MCF 10A (cell line): ENCODE results near the gene LCN9. TPM values are rescaled to one million over a fixed set of nuclear protein-coding genes. Genes with fewer than 3 reads are reported as not detected.

Source experiments
- BruUV-seq: library from RNA; stranded (reverse); fragments of 400-500 nt; replicated peaks from 2 replicates; lab custom pipeline; 2021; lab: Mats Ljungman, UMichigan
- CTCF ChIA-PET: fragments of 300-600 bp; sonication (Branson Sonifier 250); formaldehyde crosslinking; extraction: SDS; loops from one replicate; lab custom pipeline; 2021; ENCODE audit warnings: antibody characterized with exemption, inconsistent platforms; lab: Yijun Ruan, JAX
- POLR2A ChIA-PET: fragments of 300-600, 350-650 bp; sonication (Branson Sonifier 250); formaldehyde crosslinking; extraction: SDS; loops from one replicate; lab custom pipeline; 2020; ENCODE audit warnings: antibody characterized with exemption, inconsistent platforms; lab: Yijun Ruan, JAX
- DNase-seq: peaks from one replicate; pipeline ENCODE4 v3.0.0-alpha.2; 2018; ENCODE audit not compliant: unreplicated experiment
- H3K27ac Mint-ChIP-seq: one replicate; pipeline ENCODE4 v1.8.0; 2022; ENCODE audit warnings: mild to moderate bottlenecking, low read depth, mixed read lengths; ENCODE audit not compliant: unreplicated experiment
- H3K27me3 Mint-ChIP-seq: one replicate; pipeline ENCODE4 v1.8.0; 2022; ENCODE audit warnings: mixed read lengths; ENCODE audit not compliant: insufficient read depth, unreplicated experiment
- H3K36me3 Mint-ChIP-seq: one replicate; pipeline ENCODE4 v1.8.0; 2022; ENCODE audit warnings: mild to moderate bottlenecking, moderate library complexity, mixed read lengths; ENCODE audit not compliant: insufficient read depth, unreplicated experiment
- H3K4me1 Mint-ChIP-seq: one replicate; pipeline ENCODE4 v1.8.0; 2022; ENCODE audit warnings: mixed read lengths; ENCODE audit not compliant: insufficient read depth, unreplicated experiment
- H3K4me3 Mint-ChIP-seq: one replicate; pipeline ENCODE4 v1.8.0; 2022; ENCODE audit warnings: mild to moderate bottlenecking, moderate library complexity, mixed read lengths; ENCODE audit not compliant: unreplicated experiment
- H3K9me3 Mint-ChIP-seq: one replicate; pipeline ENCODE4 v1.8.0; 2022; ENCODE audit warnings: mixed read lengths; ENCODE audit not compliant: unreplicated experiment
- intact Hi-C: fragments of 100-400 bp; cut with micrococcal nuclease; formaldehyde crosslinking; loops from 2 replicates; pipeline ENCODE4 v1.14.1; 2022
- total RNA-seq: library from RNA; stranded (reverse); gene quantifications from 2 replicates; pipeline ENCODE4 v1.2.3, GENCODE V29; 2022
- TF ChIP-seq, protein P1 (sequence below): fragments of 200-600 bp; IDR thresholded peaks from one replicate; pipeline ENCODE4 v1.8.0; 2022; ENCODE audit warnings: antibody characterized with exemption, mild to moderate bottlenecking; ENCODE audit not compliant: unreplicated experiment

Gene LCN9
- total RNA-seq, 1 experiment from 2014 or later, result not detected

DNA sequence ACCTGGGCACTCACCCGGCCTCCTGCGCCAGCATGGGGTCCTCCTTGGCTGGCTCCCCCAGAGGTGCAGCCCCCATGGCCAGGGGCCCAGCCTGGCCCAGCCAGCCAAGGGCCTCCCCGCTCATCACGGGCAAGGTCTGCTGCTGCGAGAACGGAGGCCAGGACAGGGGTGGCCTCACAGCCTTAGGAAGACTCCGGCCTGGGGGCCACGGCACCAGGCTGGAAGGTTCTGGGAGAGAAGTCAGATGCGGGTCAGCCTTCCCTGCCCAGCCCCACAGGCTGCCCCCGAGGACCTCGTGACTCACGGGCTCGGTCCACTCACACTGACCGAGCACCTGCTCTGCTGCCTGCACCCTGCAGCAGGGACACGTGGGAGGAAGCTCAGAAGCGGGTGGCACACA lies 31.9 kb downstream of the LCN9 start:
- Mint-ChIP-seq H3K4me1 (peaks cover 6% of the 10 kb centered on the region), H3K4me3 (no peak overlapping the region), H3K27ac (no peak overlapping the region), H3K27me3 (no peaks in the 10 kb centered on the region), H3K36me3 (no peaks in the 10 kb centered on the region), H3K9me3 (no peaks in the 10 kb centered on the region)
- TF ChIP-seq, protein P1, sequence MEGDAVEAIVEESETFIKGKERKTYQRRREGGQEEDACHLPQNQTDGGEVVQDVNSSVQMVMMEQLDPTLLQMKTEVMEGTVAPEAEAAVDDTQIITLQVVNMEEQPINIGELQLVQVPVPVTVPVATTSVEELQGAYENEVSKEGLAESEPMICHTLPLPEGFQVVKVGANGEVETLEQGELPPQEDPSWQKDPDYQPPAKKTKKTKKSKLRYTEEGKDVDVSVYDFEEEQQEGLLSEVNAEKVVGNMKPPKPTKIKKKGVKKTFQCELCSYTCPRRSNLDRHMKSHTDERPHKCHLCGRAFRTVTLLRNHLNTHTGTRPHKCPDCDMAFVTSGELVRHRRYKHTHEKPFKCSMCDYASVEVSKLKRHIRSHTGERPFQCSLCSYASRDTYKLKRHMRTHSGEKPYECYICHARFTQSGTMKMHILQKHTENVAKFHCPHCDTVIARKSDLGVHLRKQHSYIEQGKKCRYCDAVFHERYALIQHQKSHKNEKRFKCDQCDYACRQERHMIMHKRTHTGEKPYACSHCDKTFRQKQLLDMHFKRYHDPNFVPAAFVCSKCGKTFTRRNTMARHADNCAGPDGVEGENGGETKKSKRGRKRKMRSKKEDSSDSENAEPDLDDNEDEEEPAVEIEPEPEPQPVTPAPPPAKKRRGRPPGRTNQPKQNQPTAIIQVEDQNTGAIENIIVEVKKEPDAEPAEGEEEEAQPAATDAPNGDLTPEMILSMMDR, result no peak
- POLR2A ChIA-PET, result no interaction called here
- no peak for DNase-seq
- no TSS peak for BruUV-seq
- CTCF ChIA-PET, result no interaction called here
- intact Hi-C loops, result no loop called here

DNA sequence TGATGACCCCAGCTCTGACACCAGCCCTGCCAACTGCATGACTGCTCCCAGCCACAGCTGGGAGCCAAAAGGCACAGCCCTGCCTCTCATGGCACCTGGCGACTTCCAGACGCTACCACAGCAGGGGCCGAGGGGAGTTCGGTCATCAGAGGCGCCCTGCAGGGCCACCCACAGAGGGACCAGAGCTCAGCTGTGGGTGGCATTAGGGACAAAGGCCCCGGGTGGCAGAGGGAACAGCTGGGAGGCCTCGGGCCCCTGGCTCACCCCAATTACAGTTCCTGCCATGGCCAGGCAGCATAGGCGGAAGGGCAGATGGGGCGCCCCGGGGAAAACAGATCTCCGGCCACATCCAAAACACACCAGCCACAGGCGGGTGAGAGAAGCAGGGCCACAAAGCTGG lies 32.5 kb downstream of the LCN9 start:
- POLR2A ChIA-PET, result interaction anchor here (0.7 kb wide), 1 partner anchor 23 kb away, joined by 3 read pairs; no protein-coding TSS in a partner anchor
- intact Hi-C loops, result no loop called here
- DNase-seq, result no peak
- Mint-ChIP-seq H3K27ac (no peak overlapping the region), H3K36me3 (no peaks in the 10 kb centered on the region), H3K4me3 (no peak overlapping the region), H3K27me3 (no peaks in the 10 kb centered on the region), H3K4me1 (peaks cover 6% of the 10 kb centered on the region), H3K9me3 (no peaks in the 10 kb centered on the region)
- BruUV-seq, result no TSS peak
- CTCF ChIA-PET, result interaction anchor here (0.5 kb wide), 1 partner anchor 61 kb away, joined by 3 read pairs; no protein-coding TSS in a partner anchor
- TF ChIP-seq, protein P1, result no peak

DNA sequence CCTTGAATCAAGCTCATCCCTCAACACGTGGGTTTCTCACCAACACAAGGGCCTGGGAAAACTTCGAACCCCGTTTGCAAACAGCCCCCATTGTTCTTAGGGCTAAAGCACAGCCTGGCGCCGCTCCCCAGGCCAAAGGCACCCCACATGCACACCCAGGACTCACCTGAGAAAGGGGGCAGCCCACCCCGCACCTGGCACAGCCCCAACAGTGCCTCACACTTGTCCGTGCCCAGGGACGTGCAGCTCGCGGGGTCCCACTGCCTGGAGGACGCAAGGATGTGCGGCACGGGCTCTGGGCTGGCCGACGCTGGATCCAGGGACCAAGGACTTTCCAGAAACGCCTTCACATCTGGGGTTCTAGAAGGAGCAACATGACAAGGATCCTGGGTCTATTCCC lies 33.3 kb downstream of the LCN9 start:
- POLR2A ChIA-PET, result no interaction called here
- H3K36me3 Mint-ChIP-seq, result no peaks in the 10 kb centered on the region
- no peaks in the 10 kb centered on the region for H3K9me3 Mint-ChIP-seq
- CTCF ChIA-PET, result interaction anchor here (0.8 kb wide), 1 partner anchor 95 kb away, joined by 4 read pairs; no protein-coding TSS in a partner anchor
- intact Hi-C loops, result no loop called here
- peaks cover 6% of the 10 kb centered on the region for H3K4me1 Mint-ChIP-seq
- no peak overlapping the region for H3K4me3 Mint-ChIP-seq
- H3K27ac Mint-ChIP-seq, result no peak overlapping the region
- no peak for DNase-seq
- BruUV-seq, result no TSS peak
- TF ChIP-seq, protein P1, result no peak
- no peaks in the 10 kb centered on the region for H3K27me3 Mint-ChIP-seq

DNA sequence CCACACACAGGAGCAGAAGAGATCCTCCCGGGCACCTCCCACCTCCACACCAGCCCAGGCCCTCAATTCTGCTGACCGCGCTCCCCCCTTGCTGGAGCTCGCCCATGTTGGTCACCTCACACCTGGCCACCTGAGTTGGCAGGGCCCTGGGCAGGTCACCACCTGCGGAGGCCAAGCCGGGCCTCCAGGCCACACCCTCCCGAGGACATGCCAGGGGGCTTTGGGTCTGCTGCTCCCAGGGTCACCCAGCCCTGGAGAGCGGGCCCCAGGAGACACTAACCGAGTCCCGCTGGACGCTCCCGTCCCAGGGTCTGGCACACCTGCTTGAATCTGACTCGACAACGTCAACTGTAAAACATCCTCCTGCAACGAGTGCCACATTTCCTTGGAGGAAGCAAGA lies 34.1 kb downstream of the LCN9 start:
- TF ChIP-seq, protein P1, result no peak
- CTCF ChIA-PET, result interaction anchor here (0.7 to 0.8 kb wide), 2 partner anchors 44 to 96 kb away, joined by 4 read pairs; no protein-coding TSS in a partner anchor
- Mint-ChIP-seq H3K4me3 (no peak overlapping the region), H3K27ac (no peak overlapping the region), H3K4me1 (peaks cover 6% of the 10 kb centered on the region), H3K9me3 (no peaks in the 10 kb centered on the region), H3K27me3 (no peaks in the 10 kb centered on the region), H3K36me3 (no peaks in the 10 kb centered on the region)
- intact Hi-C loops, result no loop called here
- POLR2A ChIA-PET, result no interaction called here
- DNase-seq, result no peak
- no TSS peak for BruUV-seq
